GM12878 (cell line): ENCODE measurements around the gene ANKRD53. TPM values are rescaled to one million over a fixed set of nuclear protein-coding genes. Genes with fewer than 3 reads are reported as not detected.

Experiments
- BACH1 ChIP-seq: fragments of 450-650 bp; IDR thresholded peaks from 2 replicates; pipeline ENCODE4 v1.6.1; 2017; ENCODE audit warnings: mild to moderate bottlenecking, borderline replicate concordance
- CBFB ChIP-seq: IDR thresholded peaks from 2 replicates; pipeline ENCODE4 v1.6.1; 2016; ENCODE audit warnings: antibody characterized with exemption, low read depth
- CHD2 ChIP-seq: IDR thresholded peaks from 2 replicates; pipeline ENCODE4 v1.6.1; 2011; ENCODE audit warnings: low read depth, low read length, improper control_type of control experiment, borderline replicate concordance
- CREB1 ChIP-seq: IDR thresholded peaks from 2 replicates; pipeline ENCODE4 v1.6.1; 2012; ENCODE audit warnings: low read depth, mild to moderate bottlenecking, inconsistent platforms
- EGR1 ChIP-seq, 2 experiments: IDR thresholded peaks; 1 replicate in 1 of 2; 2 replicates in 1 of 2; pipeline ENCODE4 v1.6.1; 2011 to 2012; ENCODE audit warnings: low read depth in 2 of 2, low read length in 2 of 2, borderline replicate concordance in 1 of 2, mild to moderate bottlenecking in 1 of 2, moderate library complexity in 1 of 2
- HCFC1 ChIP-seq: fragments of 150-350 bp; IDR thresholded peaks from 2 replicates; pipeline ENCODE4 v1.6.1; 2014; ENCODE audit warnings: low read length
- IKZF1 ChIP-seq: fragments of 450-650 bp; conservative IDR thresholded peaks from 2 replicates; pipeline ENCODE4 v1.6.1; 2017; ENCODE audit warnings: antibody characterized with exemption, mild to moderate bottlenecking
- MEF2A ChIP-seq: IDR thresholded peaks from 2 replicates; pipeline ENCODE4 v1.6.1; 2011; ENCODE audit warnings: low read depth, mild to moderate bottlenecking, low read length, moderate library complexity; ENCODE audit not compliant: insufficient read depth
- MEF2B ChIP-seq: fragments of 450-650 bp; IDR thresholded peaks from 2 replicates; pipeline ENCODE4 v1.6.1; 2018; ENCODE audit warnings: mild to moderate bottlenecking, moderate library complexity; ENCODE audit not compliant: partially characterized antibody, poor library complexity, severe bottlenecking
- MLLT1 ChIP-seq: fragments of 450-650 bp; IDR thresholded peaks from 2 replicates; pipeline ENCODE4 v1.6.1; 2016; ENCODE audit warnings: mild to moderate bottlenecking
- NBN ChIP-seq: fragments of 450-650 bp; IDR thresholded peaks from 2 replicates; pipeline ENCODE4 v1.6.1; 2016
- PAX5 ChIP-seq: IDR thresholded peaks from 2 replicates; pipeline ENCODE4 v1.6.1; 2011; ENCODE audit warnings: low read depth, low read length, borderline replicate concordance
- POLR2A ChIP-seq: IDR thresholded peaks from 2 replicates; pipeline ENCODE4 v1.6.1; 2011; ENCODE audit warnings: low read depth, mild to moderate bottlenecking, low read length
- RELA ChIP-seq: fragments of 450-650 bp; IDR thresholded peaks from 2 replicates; pipeline ENCODE4 v1.8.0; 2014; ENCODE audit warnings: borderline replicate concordance; ENCODE audit not compliant: partially characterized antibody
- SIX5 ChIP-seq: IDR thresholded peaks from 2 replicates; pipeline ENCODE4 v1.6.1; 2011; ENCODE audit warnings: mild to moderate bottlenecking, low read depth, low read length, moderate library complexity; ENCODE audit not compliant: severe bottlenecking
- SRF ChIP-seq, 2 experiments: IDR thresholded peaks; 2 replicates each; pipeline ENCODE4 v1.6.1; 2011; ENCODE audit warnings: low read depth in 2 of 2, low read length in 2 of 2, mild to moderate bottlenecking in 1 of 2, moderate library complexity in 1 of 2
- TAF1 ChIP-seq: IDR thresholded peaks from 2 replicates; pipeline ENCODE4 v1.6.1; 2011; ENCODE audit warnings: mild to moderate bottlenecking, low read depth, low read length, borderline replicate concordance
- YY1 ChIP-seq: IDR thresholded peaks from 2 replicates; pipeline ENCODE4 v1.6.1; 2011; ENCODE audit warnings: low read depth, mild to moderate bottlenecking, low read length
- ZNF592 ChIP-seq: fragments of 450-650 bp; IDR thresholded peaks from 2 replicates; pipeline ENCODE4 v1.6.1; 2017; ENCODE audit warnings: mild to moderate bottlenecking, moderate library complexity
- ZNF687 ChIP-seq: fragments of 450-650 bp; IDR thresholded peaks from 2 replicates; pipeline ENCODE4 v1.6.1; 2017; ENCODE audit warnings: mild to moderate bottlenecking, moderate library complexity
- polyA plus RNA-seq, 11 experiments: library from polyadenylated mRNA; depleted of rRNA in 4 of 11; unstranded in 6 of 11; stranded (reverse) in 5 of 11; fragments of >200 nt; fragmentation: Nextera tagmentation in 4 of 11; fragmentation: Illumina TruSeq in 1 of 11; extraction: Ambion mirVana in 4 of 11; extraction: Trizol in 1 of 11; gene quantifications; 1 replicate in 1 of 11; 2 replicates in 10 of 11; pipeline versions ENCODE4 v1.2.1 to v1.2.3, GENCODE V29; 2011 to 2016; ENCODE audit warnings: inconsistent platforms in 2 of 11, missing spikeins in 2 of 11, low read depth in 1 of 11
- total RNA-seq, 4 experiments: library from RNA; depleted of rRNA in 3 of 4; stranded (reverse); fragments of >200 nt in 3 of 4; fragmentation: Illumina TruSeq in 1 of 4; extraction: Trizol in 1 of 4; gene quantifications; 2 replicates each; pipeline versions ENCODE4 v1.2.1 to v1.2.3, GENCODE V29; 2013 to 2021

The ANKRD53 gene
- total and polyA plus RNA-seq, 10 of the 15 experiments (the other 5 are each of a cell fraction or from before 2014, with no cell fraction given), result 0.04 TPM; not detected in 8

- peak; percentile 82 for TF ChIP-seq IKZF1
- TF ChIP-seq MEF2B, result no peak
- TF ChIP-seq CREB1, result peak; percentile 60; the same call in 1 of the 2 replicates
- TF ChIP-seq SIX5, result peak; percentile 31
- TF ChIP-seq NBN, result 0 out of 2 replicates have a peak, but pooled peaks have one; percentile 22
- TF ChIP-seq POLR2A, result peak; percentile 87
- TF ChIP-seq BACH1, result peak; percentile 84
- TF ChIP-seq CHD2, result peak; percentile 53; the same call in 1 of the 2 replicates
- peak; percentile 61 for TF ChIP-seq RELA
- TF ChIP-seq HCFC1, result peak; percentile 64
- TF ChIP-seq MLLT1, result no peak
- 0 out of 2 replicates have a peak, but pooled peaks have one; percentile 57 for TF ChIP-seq ZNF687
- peak; percentile 53; the same call in 1 of the 2 replicates for TF ChIP-seq ZNF592
- TF ChIP-seq PAX5, result 0 out of 2 replicates have a peak, but pooled peaks have one; percentile 30
- peak; percentile 52 to 89 for TF ChIP-seq EGR1 (IDR thresholded peaks at IDR 0.05; ENCODE audit: borderline replicate concordance in 1 of 2, low read depth in 2 of 2, low read length in 2 of 2)
- 0 out of 4 replicates have a peak, but pooled peaks of 1 of the 2 experiments have one; percentile 35 for TF ChIP-seq SRF (IDR thresholded peaks at IDR 0.05; ENCODE audit: low read depth in 2 of 2, low read length in 2 of 2)
- TF ChIP-seq MEF2A, result 0 out of 2 replicates have a peak, but pooled peaks have one; percentile 17
- TF ChIP-seq YY1, result peak; percentile 73
- peak; percentile 60; the same call in 1 of the 2 replicates for TF ChIP-seq TAF1
- 0 out of 2 replicates have a peak, but pooled peaks have one; percentile 4 for TF ChIP-seq CBFB
- TF ChIP-seq, all 136 proteins: peak for 30
These were observed 16.4 kb downstream of the ANKRD53 start, which contains the start of gene TEX261 (continued) for GRCh38 chr2:70994699-70995425.
